HepG2 (cell line): Measurements from ENCODE around the gene HSDL2. TPM values are rescaled to one million over a fixed set of nuclear protein-coding genes. Genes with fewer than 3 reads are reported as not detected.

Experiments used
- ATAC-seq: fragments of 200-7000 bp; cut with Tn5 transposase; 3 replicates; pipeline ENCODE4 v1.9.1; 2020; ENCODE audit warnings: mild to moderate bottlenecking, moderate library complexity
- BruUV-seq: library from RNA; stranded (reverse); fragments of 400-500 nt; replicated peaks from 2 replicates; lab custom pipeline; 2021; lab: Mats Ljungman, UMichigan
- CTCF ChIA-PET: fragments of 300-600 bp; formaldehyde crosslinking; extraction: SDS; loops from one replicate; lab custom pipeline; 2021; ENCODE audit warnings: low total read pairs, inconsistent platforms, low intra/inter-chr PET ratio; lab: Yijun Ruan, JAX
- POLR2A ChIA-PET: fragments of 350-600 bp; sonication (Branson Sonifier 250); formaldehyde crosslinking; loops from one replicate; lab custom pipeline; 2020; ENCODE audit warnings: antibody characterized with exemption, inconsistent platforms; lab: Yijun Ruan, JAX
- DNase-seq: peaks from one replicate; pipeline ENCODE4 v3.0.0-alpha.2; 2015; ENCODE audit warnings: low spot score
- FAIRE-seq: peaks from 3 replicates; lab custom pipeline; 2011; peaks lifted over from hg19 to GRCh38; lab: Jason Lieb, UNC
- H2AFZ ChIP-seq: one replicate; pipeline ENCODE4 v1.6.1; 2011; ENCODE audit warnings: low read length, inconsistent platforms
- H3K27ac ChIP-seq: fragments of 300-600 bp; 3 replicates; pipeline ENCODE4 v1.8.0; 2011; ENCODE audit warnings: mixed run types, mild to moderate bottlenecking, mixed read lengths, low read length, inconsistent platforms; ENCODE audit not compliant: insufficient read depth; ENCODE audit errors: extremely low read length
- H3K27me3 ChIP-seq, 2 experiments: fragments of 200-600 bp in 1 of 2; 2 replicates in 1 of 2; 3 replicates in 1 of 2; pipeline versions ENCODE4 v1.6.0 to v1.8.0; 2011; ENCODE audit warnings: low read length in 2 of 2, mild to moderate bottlenecking in 2 of 2, moderate library complexity in 2 of 2, inconsistent platforms in 1 of 2; ENCODE audit not compliant: insufficient read depth in 2 of 2, control insufficient read depth in 1 of 2
- H3K36me3 ChIP-seq, 2 experiments: fragments of 200-600 bp in 1 of 2; replicated peaks in 1 of 2; 2 replicates in 1 of 2; 3 replicates in 1 of 2; pipeline versions ENCODE4 v1.5.1 to v1.8.0; 2011; ENCODE audit warnings: low read length in 2 of 2, inconsistent platforms in 1 of 2; ENCODE audit not compliant: insufficient read depth in 2 of 2, control insufficient read depth in 1 of 2
- H3K4me1 ChIP-seq: 2 replicates; pipeline ENCODE4 v1.5.1; 2012; ENCODE audit warnings: low read length, inconsistent platforms; ENCODE audit not compliant: insufficient read depth
- H3K4me2 ChIP-seq: 2 replicates; pipeline ENCODE4 v1.6.0; 2011; ENCODE audit warnings: low read depth, low read length, inconsistent platforms
- H3K4me3 ChIP-seq, 3 experiments: fragments of 200-600 bp in 1 of 3; sonication (generic), shearing (Covaris generic) in 1 of 3; replicated peaks in 1 of 3; 2 replicates each; pipeline ENCODE4 v1.5.1; 2011 to 2016; ENCODE audit warnings: low read length in 3 of 3, inconsistent platforms in 2 of 3, low read depth in 2 of 3, mild to moderate bottlenecking in 2 of 3, control low read depth in 1 of 3, mixed read lengths in 1 of 3; ENCODE audit not compliant: insufficient read depth in 1 of 3
- H3K79me2 ChIP-seq: one replicate; pipeline ENCODE4 v1.6.1; 2011; ENCODE audit warnings: low read length, inconsistent platforms; ENCODE audit not compliant: insufficient read depth
- H3K9ac ChIP-seq: 2 replicates; pipeline ENCODE4 v1.6.0; 2011; ENCODE audit warnings: mild to moderate bottlenecking, low read depth, low read length, inconsistent platforms; ENCODE audit not compliant: insufficient read depth
- H3K9me3 ChIP-seq: 2 replicates; pipeline ENCODE4 v1.5.1; 2012; ENCODE audit warnings: mild to moderate bottlenecking, low read length
- H4K20me1 ChIP-seq: 2 replicates; pipeline ENCODE4 v1.6.0; 2011; ENCODE audit warnings: inconsistent platforms, mild to moderate bottlenecking, low read length, moderate library complexity; ENCODE audit not compliant: insufficient read depth
- CAMTA2 ChIP-seq: sonication (generic); formaldehyde crosslinking; IDR thresholded peaks from 2 replicates; pipeline ENCODE4 v1.4.0; 2020; ENCODE audit warnings: mild to moderate bottlenecking, missing genetic modification reagents, borderline replicate concordance
- GATA4 ChIP-seq: sonication (generic); IDR thresholded peaks from 2 replicates; pipeline ENCODE4 v1.6.1; 2016; ENCODE audit warnings: antibody characterized with exemption, low read depth, borderline replicate concordance
- KLF15 ChIP-seq: sonication (generic); formaldehyde crosslinking; IDR thresholded peaks from 2 replicates; pipeline ENCODE4 v1.8.1; 2023; ENCODE audit warnings: borderline replicate concordance, mild to moderate bottlenecking, inconsistent platforms, missing genetic modification reagents, mixed read lengths
- PHB2 ChIP-seq: fragments of 450-650 bp; IDR thresholded peaks from 2 replicates; pipeline ENCODE4 v1.6.1; 2018; ENCODE audit not compliant: partially characterized antibody
- ZNF281 ChIP-seq: sonication (generic); formaldehyde crosslinking; IDR thresholded peaks from 2 replicates; pipeline ENCODE4 v1.4.0; 2020; ENCODE audit warnings: missing genetic modification reagents, borderline replicate concordance
- ZNF367 ChIP-seq: sonication (generic); formaldehyde crosslinking; IDR thresholded peaks from 2 replicates; pipeline ENCODE4 v1.4.0; 2020; ENCODE audit warnings: missing genetic modification reagents, borderline replicate concordance
- ZNF430 ChIP-seq: sonication (generic); formaldehyde crosslinking; IDR thresholded peaks from 2 replicates; pipeline ENCODE4 v1.9.0; 2021; ENCODE audit warnings: mild to moderate bottlenecking, missing genetic modification reagents
- ZNF639 ChIP-seq: conservative IDR thresholded peaks from 2 replicates; pipeline ENCODE4 v1.6.1; 2018; ENCODE audit warnings: missing genetic modification reagents
- WGBS: methylation state at CpG from one replicate; pipeline ENCODE4 v1.1.6; 2017; ENCODE audit warnings: low lambda C conversion rate; 5-methylcytosine and 5-hydroxymethylcytosine counted together
- in situ Hi-C: cut with HindIII; loops from 2 replicates; pipeline ENCODE4 v1.10.0; 2017; ENCODE audit warnings: low pct_unique_long_range_greater_than_20kb; ENCODE audit not compliant: extremely low pct_ligation_motif_present
- intact Hi-C: fragments of 100-400 bp; cut with micrococcal nuclease; formaldehyde crosslinking; loops from one replicate; pipeline ENCODE4 v1.10.0; 2022; ENCODE audit not compliant: unreplicated experiment
- polyA plus RNA-seq, 8 experiments: library from polyadenylated mRNA; depleted of rRNA in 3 of 8; stranded (reverse) in 7 of 8; unstranded in 1 of 8; fragments of >200 nt; fragmentation: Illumina TruSeq in 4 of 8; extraction: Trizol in 4 of 8; gene quantifications; 2 replicates each; pipeline versions ENCODE4 v1.2.1 to v1.2.3, GENCODE V29; 2011 to 2016; ENCODE audit warnings: low read depth in 4 of 8, missing spikeins in 1 of 8, mixed read lengths in 1 of 8; ENCODE audit not compliant: insufficient read depth in 1 of 8
- total RNA-seq, 5 experiments: library from RNA; depleted of rRNA; stranded (reverse); fragments of >200 nt; fragmentation: Illumina TruSeq; extraction: Trizol; gene quantifications; 2 replicates each; pipeline ENCODE4 v1.2.3, GENCODE V29; 2016; ENCODE audit warnings: low read depth in 1 of 5
- TF ChIP-seq, protein P1 (sequence below), 2 experiments: sonication (generic) in 1 of 2; formaldehyde crosslinking in 1 of 2; IDR thresholded peaks; 2 replicates each; pipeline versions ENCODE4 v1.4.0 to v1.6.1; 2018 to 2020; ENCODE audit warnings: missing genetic modification reagents in 2 of 2, borderline replicate concordance in 1 of 2, low read depth in 1 of 2, mild to moderate bottlenecking in 1 of 2, missing biosample characterization in 1 of 2

HSDL2 gene
- total and polyA plus RNA-seq, 2 of the 13 experiments (the other 11 are each of a cell fraction or from before 2014, with no cell fraction given): 55.3 to 80.2 TPM

GRCh38 chr9:112433499-112434392 is 53.8 kb downstream of the HSDL2 start:
- POLR2A ChIA-PET: no interaction called here
- Histone ChIP-seq H3K4me1 (no peaks in the 10 kb centered on the region), H2AFZ (no peak overlapping the region), H3K9me3 (no peaks in the 10 kb centered on the region), H3K9ac (no peak overlapping the region), H3K27me3 (no peaks in the 10 kb centered on the region), H3K79me2 (no peaks in the 10 kb centered on the region), H3K4me3 (no peak overlapping the region), H3K4me2 (no peak overlapping the region), H3K36me3 (peaks cover 10 to 48% of the 10 kb centered on the region in 2 experiments; a peak in 4 of 5 replicates), H4K20me1 (0 out of 2 replicates have a peak, but pooled peaks cover 3% of the 10 kb centered on the region), H3K27ac (no peak overlapping the region)
- 95% methylated on average over 5 of the region's 5 CpGs for whole genome bisulfite sequencing
- BruUV-seq: no TSS peak
- in situ Hi-C loops: no loop called here
- no peak for TF ChIP-seq ZNF430
- TF ChIP-seq PHB2: no peak
- no peak for TF ChIP-seq CAMTA2 (CRISPR knock-in tag)
- TF ChIP-seq ZNF639 (CRISPR knock-in tag): no peak
- no peak for TF ChIP-seq KLF15 (CRISPR knock-in tag)
- TF ChIP-seq ZNF367 (CRISPR knock-in tag): no peak
- no peak for TF ChIP-seq ZNF281 (CRISPR knock-in tag)
- TF ChIP-seq, protein P1, sequence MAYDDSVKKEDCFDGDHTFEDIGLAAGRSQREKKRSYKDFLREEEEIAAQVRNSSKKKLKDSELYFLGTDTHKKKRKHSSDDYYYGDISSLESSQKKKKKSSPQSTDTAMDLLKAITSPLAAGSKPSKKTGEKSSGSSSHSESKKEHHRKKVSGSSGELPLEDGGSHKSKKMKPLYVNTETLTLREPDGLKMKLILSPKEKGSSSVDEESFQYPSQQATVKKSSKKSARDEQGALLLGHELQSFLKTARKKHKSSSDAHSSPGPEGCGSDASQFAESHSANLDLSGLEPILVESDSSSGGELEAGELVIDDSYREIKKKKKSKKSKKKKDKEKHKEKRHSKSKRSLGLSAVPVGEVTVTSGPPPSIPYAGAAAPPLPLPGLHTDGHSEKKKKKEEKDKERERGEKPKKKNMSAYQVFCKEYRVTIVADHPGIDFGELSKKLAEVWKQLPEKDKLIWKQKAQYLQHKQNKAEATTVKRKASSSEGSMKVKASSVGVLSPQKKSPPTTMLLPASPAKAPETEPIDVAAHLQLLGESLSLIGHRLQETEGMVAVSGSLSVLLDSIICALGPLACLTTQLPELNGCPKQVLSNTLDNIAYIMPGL (CRISPR knock-in tag; IDR thresholded peaks at IDR 0.05; ENCODE audit: borderline replicate concordance in 1 of 2, low read depth in 1 of 2): no peak
- TF ChIP-seq GATA4: no peak
- no peak for FAIRE-seq
- no peak for DNase-seq
- CTCF ChIA-PET: no interaction called here
- intact Hi-C loops: no loop called here
- ATAC-seq: no peak
